ENCODE data around the gene ATP1A4.

The ATP1A4 gene

GRCh38 chr1:160151303-160151702, at the start of gene ATP1A4:
TSS of gene ATP1A4 (plus strand) at chr1:160151603. CDS start at chr1:160152041, 438 bp downstream.
- H3K27ac ChIP-seq (ENCODE audit: extremely low read depth, low read depth, low read length): no peak within 1 kb of the TSS
- no peaks in the 10 kb centered on the region for H3K9me3 ChIP-seq (ENCODE audit: control insufficient read depth, insufficient read depth, low read depth, low read length)
- ChIA-PET POLR2A (no interaction called here), CTCF (interaction anchor here (0.6 to 3.0 kb wide), 2 partner anchors 100 to 531 kb away, joined by 4 to 8 read pairs; no protein-coding TSS in a partner anchor)
- H3K36me3 ChIP-seq (ENCODE audit: control insufficient read depth in 2 of 2, insufficient read depth in 1 of 2, low read length in 2 of 2): no peaks in the 10 kb centered on the region
- H3K4me3 ChIP-seq (ENCODE audit: low read depth, low read length): no peak within 1 kb of the TSS
- no peak for TF ChIP-seq IKZF3 (tag by site-specific recombination; IDR thresholded peaks at IDR 0.05)
- no peak for TF ChIP-seq ZNF677 (tag by site-specific recombination; IDR thresholded peaks at IDR 0.05)
- TF ChIP-seq ZNF114 (tag by site-specific recombination; IDR thresholded peaks at IDR 0.05): no peak
- no peak for TF ChIP-seq ZNF560 (tag by site-specific recombination; IDR thresholded peaks at IDR 0.05; ENCODE audit: borderline replicate concordance)
- no peak for TF ChIP-seq ZNF132 (tag by site-specific recombination; IDR thresholded peaks at IDR 0.05; ENCODE audit: borderline replicate concordance)
- no peak for TF ChIP-seq MEIS1 (CRISPR knock-in tag; IDR thresholded peaks at IDR 0.05; ENCODE audit: borderline replicate concordance)
- no peak for TF ChIP-seq ZBTB20 (tag by site-specific recombination; IDR thresholded peaks at IDR 0.05)
- no peak for TF ChIP-seq ZNF416 (tag by site-specific recombination; IDR thresholded peaks at IDR 0.05)
- no peak for TF ChIP-seq ZSCAN30 (tag by site-specific recombination; IDR thresholded peaks at IDR 0.05)
- no peak for TF ChIP-seq SP7 (tag by site-specific recombination; IDR thresholded peaks at IDR 0.05)
- TF ChIP-seq GFI1B (tag by site-specific recombination; IDR thresholded peaks at IDR 0.05): no peak
- no peak for TF ChIP-seq ZNF112 (tag by site-specific recombination; IDR thresholded peaks at IDR 0.05)
- no peak for TF ChIP-seq ZBTB6 (tag by site-specific recombination; IDR thresholded peaks at IDR 0.05)
- no peak for TF ChIP-seq ZBTB1 (tag by site-specific recombination; IDR thresholded peaks at IDR 0.05)
- H3K4me1 ChIP-seq (ENCODE audit: control insufficient read depth, insufficient read depth, low read length): no peaks in the 10 kb centered on the region

GRCh38 chr1:160101717-160102522, 49.5 kb upstream of the ATP1A4 start:
- Histone ChIP-seq H3K27ac (ENCODE audit: extremely low read depth, low read depth, low read length) (no peak overlapping the region), H3K4me1 (ENCODE audit: control insufficient read depth, insufficient read depth, low read length) (peaks cover 4% of the 10 kb centered on the region), H3K4me3 (ENCODE audit: low read depth, low read length) (no peak overlapping the region), H3K9me3 (ENCODE audit: control insufficient read depth, insufficient read depth, low read depth, low read length) (no peaks in the 10 kb centered on the region), H3K36me3 (ENCODE audit: control insufficient read depth in 2 of 2, insufficient read depth in 1 of 2, low read length in 2 of 2) (no peaks in the 10 kb centered on the region)
- ChIA-PET CTCF (interaction anchor here (0.5 to 7.2 kb wide), 49 partner anchors 9 to 919 kb away, joined by 3 to 144 read pairs (median 4); partner anchors contain the start of genes CASQ1, DCAF8, F11R and PEX19), POLR2A (interaction anchor here (0.6 to 2.0 kb wide), 2 partner anchors 118 to 150 kb away, joined by 3 to 7 read pairs; no protein-coding TSS in a partner anchor)
- TF ChIP-seq, protein P1, sequence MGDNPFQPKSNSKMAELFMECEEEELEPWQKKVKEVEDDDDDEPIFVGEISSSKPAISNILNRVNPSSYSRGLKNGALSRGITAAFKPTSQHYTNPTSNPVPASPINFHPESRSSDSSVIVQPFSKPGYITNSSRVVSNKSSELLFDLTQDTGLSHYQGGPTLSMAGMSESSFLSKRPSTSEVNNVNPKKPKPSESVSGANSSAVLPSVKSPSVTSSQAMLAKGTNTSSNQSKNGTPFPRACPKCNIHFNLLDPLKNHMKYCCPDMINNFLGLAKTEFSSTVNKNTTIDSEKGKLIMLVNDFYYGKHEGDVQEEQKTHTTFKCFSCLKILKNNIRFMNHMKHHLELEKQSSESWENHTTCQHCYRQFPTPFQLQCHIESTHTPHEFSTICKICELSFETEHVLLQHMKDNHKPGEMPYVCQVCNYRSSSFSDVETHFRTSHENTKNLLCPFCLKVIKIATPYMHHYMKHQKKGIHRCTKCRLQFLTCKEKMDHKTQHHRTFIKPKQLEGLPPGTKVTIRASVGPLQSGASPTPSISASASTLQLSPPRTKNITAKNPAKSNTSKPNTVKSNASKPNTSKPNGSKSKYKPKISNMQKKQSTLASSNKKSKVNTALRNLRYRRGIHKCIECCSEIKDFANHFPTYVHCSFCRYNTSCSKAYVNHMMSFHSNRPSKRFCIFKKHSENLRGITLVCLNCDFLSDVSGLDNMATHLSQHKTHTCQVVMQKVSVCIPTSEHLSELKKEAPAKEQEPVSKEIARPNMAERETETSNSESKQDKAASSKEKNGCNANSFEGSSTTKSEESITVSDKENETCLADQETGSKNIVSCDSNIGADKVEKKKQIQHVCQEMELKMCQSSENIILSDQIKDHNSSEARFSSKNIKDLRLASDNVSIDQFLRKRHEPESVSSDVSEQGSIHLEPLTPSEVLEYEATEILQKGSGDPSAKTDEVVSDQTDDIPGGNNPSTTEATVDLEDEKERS (tag by site-specific recombination; IDR thresholded peaks at IDR 0.05): no peak
- no peak for TF ChIP-seq ZNF239 (tag by site-specific recombination; IDR thresholded peaks at IDR 0.05)
- no peak for TF ChIP-seq ZNF596 (tag by site-specific recombination; IDR thresholded peaks at IDR 0.05)
- TF ChIP-seq ZNF2 (tag by site-specific recombination; IDR thresholded peaks at IDR 0.05): no peak
- no peak for TF ChIP-seq ZFP3 (tag by site-specific recombination; IDR thresholded peaks at IDR 0.05; ENCODE audit: low read depth)
- no peak for TF ChIP-seq ZXDB (tag by site-specific recombination; IDR thresholded peaks at IDR 0.05)
- TF ChIP-seq, protein P2, sequence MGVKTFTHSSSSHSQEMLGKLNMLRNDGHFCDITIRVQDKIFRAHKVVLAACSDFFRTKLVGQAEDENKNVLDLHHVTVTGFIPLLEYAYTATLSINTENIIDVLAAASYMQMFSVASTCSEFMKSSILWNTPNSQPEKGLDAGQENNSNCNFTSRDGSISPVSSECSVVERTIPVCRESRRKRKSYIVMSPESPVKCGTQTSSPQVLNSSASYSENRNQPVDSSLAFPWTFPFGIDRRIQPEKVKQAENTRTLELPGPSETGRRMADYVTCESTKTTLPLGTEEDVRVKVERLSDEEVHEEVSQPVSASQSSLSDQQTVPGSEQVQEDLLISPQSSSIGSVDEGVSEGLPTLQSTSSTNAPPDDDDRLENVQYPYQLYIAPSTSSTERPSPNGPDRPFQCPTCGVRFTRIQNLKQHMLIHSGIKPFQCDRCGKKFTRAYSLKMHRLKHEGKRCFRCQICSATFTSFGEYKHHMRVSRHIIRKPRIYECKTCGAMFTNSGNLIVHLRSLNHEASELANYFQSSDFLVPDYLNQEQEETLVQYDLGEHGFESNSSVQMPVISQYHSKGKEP (tag by site-specific recombination; IDR thresholded peaks at IDR 0.05): no peak
